Panc1 (cell line): ENCODE data around the gene PTP4A2. TPM values are rescaled to one million over a fixed set of nuclear protein-coding genes. Genes with fewer than 3 reads are reported as not detected.

Source experiments
- ATAC-seq: fragments of 200-7000 bp; cut with Tn5 transposase; 2 replicates; pipeline ENCODE4 v1.9.1; 2020; ENCODE audit warnings: mild to moderate bottlenecking, moderate library complexity
- BruUV-seq: library from RNA; stranded (reverse); fragments of 400-500 nt; replicated peaks from 2 replicates; lab custom pipeline; 2021; lab: Mats Ljungman, UMichigan
- CTCF ChIA-PET: fragments of 300-600 bp; sonication (Branson Sonifier 250); formaldehyde crosslinking; loops from one replicate; lab custom pipeline; 2022; ENCODE audit warnings: antibody characterized with exemption; lab: Charles Lee
- POLR2A ChIA-PET: fragments of 300-600 bp; sonication (Branson Sonifier 250); formaldehyde crosslinking; loops from one replicate; lab custom pipeline; 2022; ENCODE audit warnings: antibody characterized with exemption; lab: Charles Lee
- DNase-seq: peaks from one replicate; pipeline ENCODE4 v3.0.0-alpha.2; 2010; ENCODE audit warnings: low read depth, low spot score
- H3K27ac ChIP-seq: 2 replicates; pipeline ENCODE4 v1.5.1; 2011; ENCODE audit warnings: mild to moderate bottlenecking, low read length, inconsistent platforms
- H3K27me3 ChIP-seq: fragments of 200-500 bp; sonication (Bioruptor generic); 2 replicates; pipeline ENCODE4 v1.6.0; 2014; ENCODE audit warnings: low read length, inconsistent platforms; ENCODE audit not compliant: control insufficient read depth, insufficient read depth
- H3K36me3 ChIP-seq: fragments of 200-500 bp; sonication (Bioruptor generic); 2 replicates; pipeline ENCODE4 v1.5.1; 2014; ENCODE audit warnings: inconsistent platforms, mild to moderate bottlenecking, low read length, moderate library complexity; ENCODE audit not compliant: control insufficient read depth, insufficient read depth
- H3K4me1 ChIP-seq: 2 replicates; pipeline ENCODE4 v1.5.1; 2011; ENCODE audit warnings: inconsistent platforms, mild to moderate bottlenecking, low read length, moderate library complexity; ENCODE audit not compliant: control insufficient read depth, insufficient read depth
- H3K4me3 ChIP-seq, 2 experiments: 2 replicates each; pipeline ENCODE4 v1.5.1; 2011 to 2012; ENCODE audit warnings: low read depth in 2 of 2, low read length in 2 of 2, mild to moderate bottlenecking in 2 of 2, inconsistent platforms in 1 of 2, moderate library complexity in 1 of 2
- H3K9me3 ChIP-seq: fragments of 200-500 bp; sonication (Bioruptor generic); 2 replicates; pipeline ENCODE4 v1.5.1; 2014; ENCODE audit warnings: low read depth, mild to moderate bottlenecking, inconsistent platforms, low read length, moderate library complexity; ENCODE audit not compliant: control insufficient read depth, insufficient read depth
- CTCF ChIP-seq: fragments of 450-650 bp; IDR thresholded peaks from 2 replicates; pipeline ENCODE4 v1.5.1; 2017; ENCODE audit warnings: mild to moderate bottlenecking
- POLR2AphosphoS5 ChIP-seq: IDR thresholded peaks from 2 replicates; pipeline ENCODE4 v1.6.1; 2012; ENCODE audit warnings: mild to moderate bottlenecking, low read depth, low read length, moderate library complexity
- REST ChIP-seq, 2 experiments: IDR thresholded peaks; 2 replicates each; pipeline ENCODE4 v1.6.1; 2011 to 2012; ENCODE audit warnings: low read depth in 2 of 2, control low read depth in 1 of 2, low read length in 1 of 2, mild to moderate bottlenecking in 1 of 2, moderate library complexity in 1 of 2; ENCODE audit not compliant: insufficient read depth in 1 of 2
- SIN3A ChIP-seq: IDR thresholded peaks from 2 replicates; pipeline ENCODE4 v1.6.1; 2012; ENCODE audit warnings: low read depth, mild to moderate bottlenecking, low read length, moderate library complexity, borderline replicate concordance; ENCODE audit not compliant: insufficient read depth
- TCF7L2 ChIP-seq: IDR thresholded peaks from 2 replicates; pipeline ENCODE4 v1.6.1; 2011; ENCODE audit warnings: mild to moderate bottlenecking, low read depth, low read length, inconsistent platforms
- in situ Hi-C: cut with HindIII; loops from 2 replicates; pipeline ENCODE4 v1.10.0; 2016; ENCODE audit warnings: low sequenced_read_pairs, low pct_unique_long_range_greater_than_20kb
- intact Hi-C: fragments of 100-400 bp; cut with micrococcal nuclease; formaldehyde crosslinking; loops from one replicate; pipeline ENCODE4 v1.10.0; 2022; ENCODE audit not compliant: unreplicated experiment
- total RNA-seq: library from RNA; stranded (reverse); gene quantifications from one replicate; pipeline ENCODE4 v1.2.1, GENCODE V29; 2021; ENCODE audit not compliant: unreplicated experiment

The PTP4A2 gene
- total RNA-seq, 1 experiment from 2014 or later: 559 TPM

GRCh38 chr1:31888291-31888690, 49.9 kb downstream of the PTP4A2 start:
- CTCF ChIA-PET: interaction anchor here (0.7 kb wide), 1 partner anchor 28 kb away, joined by 4 read pairs; no protein-coding TSS in a partner anchor
- in situ Hi-C loops (no loop called here), intact Hi-C loops (no loop called here)
- no peaks in the 10 kb centered on the region for H3K36me3 ChIP-seq
- H3K4me1 ChIP-seq: no peaks in the 10 kb centered on the region
- no peak overlapping the region for H3K4me3 ChIP-seq
- no peak overlapping the region for H3K27ac ChIP-seq
- no peaks in the 10 kb centered on the region for H3K9me3 ChIP-seq
- DNase-seq (no peak), ATAC-seq (no peak)
- H3K27me3 ChIP-seq: no peaks in the 10 kb centered on the region
- POLR2A ChIA-PET: no interaction called here
- TF ChIP-seq POLR2AphosphoS5: no peak
- TF ChIP-seq SIN3A: no peak
- no peak for TF ChIP-seq REST (IDR thresholded peaks at IDR 0.05; ENCODE audit: insufficient read depth in 1 of 2, low read depth in 2 of 2, low read length in 1 of 2)
- TF ChIP-seq TCF7L2: no peak
- no peak for TF ChIP-seq CTCF
- BruUV-seq: no TSS peak

GRCh38 chr1:31886866-31887265, 51.3 kb downstream of the PTP4A2 start:
- intact Hi-C loops: no loop called here
- no peaks in the 10 kb centered on the region for H3K36me3 ChIP-seq
- ATAC-seq: no peak
- H3K4me3 ChIP-seq: no peak overlapping the region
- ChIA-PET CTCF (no interaction called here), POLR2A (no interaction called here)
- no peaks in the 10 kb centered on the region for H3K27me3 ChIP-seq
- H3K9me3 ChIP-seq: no peaks in the 10 kb centered on the region
- BruUV-seq: no TSS peak
- no peak for TF ChIP-seq SIN3A
- no peak for TF ChIP-seq TCF7L2
- TF ChIP-seq REST (IDR thresholded peaks at IDR 0.05; ENCODE audit: insufficient read depth in 1 of 2, low read depth in 2 of 2, low read length in 1 of 2): no peak
- TF ChIP-seq CTCF: no peak
- TF ChIP-seq POLR2AphosphoS5: no peak
- in situ Hi-C loops: no loop called here
- no peak overlapping the region for H3K27ac ChIP-seq
- no peak for DNase-seq
- no peaks in the 10 kb centered on the region for H3K4me1 ChIP-seq
